ENCODE data around the gene ATP9B.

- TF ChIP-seq, protein P1, sequence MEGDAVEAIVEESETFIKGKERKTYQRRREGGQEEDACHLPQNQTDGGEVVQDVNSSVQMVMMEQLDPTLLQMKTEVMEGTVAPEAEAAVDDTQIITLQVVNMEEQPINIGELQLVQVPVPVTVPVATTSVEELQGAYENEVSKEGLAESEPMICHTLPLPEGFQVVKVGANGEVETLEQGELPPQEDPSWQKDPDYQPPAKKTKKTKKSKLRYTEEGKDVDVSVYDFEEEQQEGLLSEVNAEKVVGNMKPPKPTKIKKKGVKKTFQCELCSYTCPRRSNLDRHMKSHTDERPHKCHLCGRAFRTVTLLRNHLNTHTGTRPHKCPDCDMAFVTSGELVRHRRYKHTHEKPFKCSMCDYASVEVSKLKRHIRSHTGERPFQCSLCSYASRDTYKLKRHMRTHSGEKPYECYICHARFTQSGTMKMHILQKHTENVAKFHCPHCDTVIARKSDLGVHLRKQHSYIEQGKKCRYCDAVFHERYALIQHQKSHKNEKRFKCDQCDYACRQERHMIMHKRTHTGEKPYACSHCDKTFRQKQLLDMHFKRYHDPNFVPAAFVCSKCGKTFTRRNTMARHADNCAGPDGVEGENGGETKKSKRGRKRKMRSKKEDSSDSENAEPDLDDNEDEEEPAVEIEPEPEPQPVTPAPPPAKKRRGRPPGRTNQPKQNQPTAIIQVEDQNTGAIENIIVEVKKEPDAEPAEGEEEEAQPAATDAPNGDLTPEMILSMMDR (IDR thresholded peaks at IDR 0.05; ENCODE audit: insufficient read depth, low read depth, low read length), result no peak
- no peak for TF ChIP-seq EZH2 (IDR thresholded peaks at IDR 0.05; ENCODE audit: insufficient read depth, low read length)
Observed at GRCh38 chr18:79250301-79250981, 181.2 kb downstream of the ATP9B start.

Data from astrocyte (in vitro differentiated cells and primary cell).